Measurements from ENCODE around the gene MTCL1.

DNA sequence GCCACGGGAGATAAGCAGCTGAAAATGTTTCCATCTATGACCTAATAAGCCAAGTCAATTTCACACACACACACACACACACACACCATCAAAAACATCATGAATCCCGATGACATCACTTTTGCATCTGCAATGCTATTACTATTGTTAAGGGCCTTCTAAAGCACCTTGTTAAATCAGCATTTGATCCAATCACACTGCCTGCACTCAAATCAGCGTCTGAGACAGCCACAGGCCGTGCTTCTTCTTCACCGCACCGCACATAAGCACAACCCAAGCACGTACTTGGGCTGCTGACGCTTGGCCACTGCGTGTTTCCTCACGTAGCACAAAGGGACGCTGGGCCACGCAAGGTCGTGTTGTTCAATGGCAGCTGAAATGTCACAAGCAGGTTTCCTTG is 15.8 kb upstream of the MTCL1 start:
- no peak for TF ChIP-seq TAF1 (IDR thresholded peaks at IDR 0.05; ENCODE audit: borderline replicate concordance, insufficient read depth, low read length)
- no peak for TF ChIP-seq POLR2AphosphoS5 (IDR thresholded peaks at IDR 0.05; ENCODE audit: low read depth, low read length)
- TF ChIP-seq REST (IDR thresholded peaks at IDR 0.05; ENCODE audit: insufficient read depth in 1 of 2, low read depth in 2 of 2, low read length in 2 of 2): no peak

Data from PFSK-1 (cell line).